HG03460 (cell line): ENCODE results near the gene NUDCD2.
"Not testable (repeated sequence)": the region's sequence is repeated elsewhere in the genome, so short reads cannot be mapped to it uniquely, and the experiment has no call there.

Experiments used
- ATAC-seq: cut with Tn5 transposase; IDR thresholded peaks from one replicate; pipeline ENCODE4 v1.9.1; 2021; ENCODE audit not compliant: unreplicated experiment

The NUDCD2 gene

DNA sequence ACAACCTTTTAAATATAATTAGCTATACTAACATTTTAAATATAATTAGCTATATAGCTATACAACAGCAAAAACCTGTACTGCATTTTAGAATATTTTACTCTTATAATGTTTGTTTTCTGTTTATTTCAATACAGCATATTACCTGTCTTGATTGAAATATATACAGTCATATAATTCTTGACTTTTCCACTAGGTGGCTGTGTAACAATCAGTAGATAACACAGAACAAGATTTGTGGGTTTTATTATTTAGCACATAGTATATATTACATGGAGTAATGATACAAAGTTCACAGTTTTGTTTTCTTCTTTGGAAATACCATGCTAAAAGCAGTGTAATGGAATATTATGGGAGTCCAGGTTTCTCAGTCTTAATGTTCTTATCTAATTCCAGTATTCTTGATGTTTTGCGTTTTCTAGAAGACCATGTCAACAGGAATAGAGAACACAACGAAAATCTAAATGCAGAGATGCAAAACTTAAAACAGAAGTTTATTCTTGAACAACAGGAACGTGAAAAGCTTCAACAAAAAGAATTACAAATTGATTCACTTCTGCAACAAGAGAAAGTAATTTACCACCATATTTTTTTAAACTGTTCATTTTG lies 13.8 kb upstream of the NUDCD2 start:
- ATAC-seq, result no peak

DNA sequence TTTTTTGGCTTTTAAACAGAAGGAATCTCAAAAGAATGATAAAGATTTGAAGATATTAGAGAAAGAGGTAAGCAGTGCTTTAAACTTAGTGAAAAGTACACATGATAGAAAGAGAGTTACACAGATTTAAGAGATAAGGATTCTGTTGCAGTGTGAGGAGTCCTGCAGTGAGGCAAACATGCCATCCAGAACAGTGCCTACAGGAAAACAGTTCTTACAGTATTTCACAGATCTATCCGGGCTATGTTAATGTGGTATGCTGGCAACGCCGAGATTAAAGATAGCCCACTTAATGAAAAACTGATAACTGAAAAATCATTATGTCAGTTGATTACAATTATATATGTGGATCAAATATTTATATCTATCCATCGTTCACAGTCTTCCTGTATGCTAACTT lies 7.8 kb upstream of the NUDCD2 start:
- ATAC-seq, result no peak

DNA sequence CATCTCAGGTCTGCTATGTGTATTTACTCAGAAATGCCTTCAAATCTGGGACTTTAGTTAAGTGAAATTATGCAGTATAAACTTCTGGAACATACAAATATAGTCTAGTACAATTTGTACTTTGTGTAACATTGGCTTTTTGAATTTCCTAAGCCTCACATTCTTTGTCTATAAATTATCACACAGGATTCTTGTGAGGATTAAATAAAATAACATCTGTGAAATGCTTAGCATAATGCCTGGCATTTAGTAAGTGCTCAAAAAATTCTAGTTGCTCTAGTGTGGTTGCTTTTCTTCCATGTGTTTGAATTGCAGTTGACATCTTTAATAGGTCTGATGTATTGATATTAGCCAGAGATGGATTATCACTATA lies 3.1 kb upstream of the NUDCD2 start:
- ATAC-seq, result no peak

DNA sequence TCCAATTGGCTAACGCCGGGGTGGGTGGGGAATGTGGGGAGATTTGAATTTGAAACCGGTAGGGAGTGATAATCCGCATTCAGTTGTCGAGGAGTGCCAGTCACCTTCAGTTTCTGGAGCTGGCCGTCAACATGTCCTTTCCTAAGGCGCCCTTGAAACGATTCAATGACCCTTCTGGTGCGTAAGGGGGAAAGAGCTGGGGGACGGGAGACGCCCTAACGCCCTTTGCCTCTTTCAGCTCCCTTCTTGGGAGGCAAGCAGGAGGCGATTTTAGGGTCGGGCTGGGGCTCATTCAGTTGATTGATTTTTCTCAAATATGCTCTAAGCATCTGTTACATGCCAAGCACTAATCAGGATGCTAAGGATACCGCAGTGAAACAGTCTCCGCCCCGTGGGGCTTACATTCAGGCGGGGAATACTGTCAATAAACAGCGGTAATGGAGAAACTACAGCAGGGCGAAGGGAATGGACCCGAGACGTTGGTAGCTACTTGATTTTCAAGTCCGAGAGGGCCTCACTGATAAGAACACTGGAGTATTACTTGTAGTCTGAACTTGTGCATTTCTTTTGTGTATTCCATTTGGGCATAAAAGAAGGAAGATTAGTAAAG lies 765 bp upstream of the NUDCD2 start, which contains the start of gene HMMR:
HMMR (plus strand) TSS at position 71 of the 610 bp plus-strand sequence; CDS start at position 132, 61 bp downstream.
- ATAC-seq, result peak; percentile 3

DNA sequence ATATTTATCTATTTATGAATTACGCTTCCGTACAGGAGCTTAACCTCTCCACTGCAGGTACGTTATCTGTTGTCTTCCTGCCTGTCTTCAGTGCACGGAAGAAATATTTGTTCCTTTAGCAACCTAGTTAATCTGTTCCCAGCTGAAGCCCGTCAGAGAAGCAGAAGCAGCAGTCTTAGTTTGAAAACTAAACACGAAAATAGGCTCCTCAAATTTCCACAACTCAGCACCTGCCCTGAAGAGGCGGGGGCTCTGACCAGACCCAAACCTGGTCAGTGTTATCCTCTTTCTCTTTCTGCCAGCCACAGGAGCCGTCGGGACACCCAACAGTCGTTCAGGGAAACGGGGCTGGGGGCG lies 462 bp downstream of the NUDCD2 start:
- peak; percentile 2 for ATAC-seq

DNA sequence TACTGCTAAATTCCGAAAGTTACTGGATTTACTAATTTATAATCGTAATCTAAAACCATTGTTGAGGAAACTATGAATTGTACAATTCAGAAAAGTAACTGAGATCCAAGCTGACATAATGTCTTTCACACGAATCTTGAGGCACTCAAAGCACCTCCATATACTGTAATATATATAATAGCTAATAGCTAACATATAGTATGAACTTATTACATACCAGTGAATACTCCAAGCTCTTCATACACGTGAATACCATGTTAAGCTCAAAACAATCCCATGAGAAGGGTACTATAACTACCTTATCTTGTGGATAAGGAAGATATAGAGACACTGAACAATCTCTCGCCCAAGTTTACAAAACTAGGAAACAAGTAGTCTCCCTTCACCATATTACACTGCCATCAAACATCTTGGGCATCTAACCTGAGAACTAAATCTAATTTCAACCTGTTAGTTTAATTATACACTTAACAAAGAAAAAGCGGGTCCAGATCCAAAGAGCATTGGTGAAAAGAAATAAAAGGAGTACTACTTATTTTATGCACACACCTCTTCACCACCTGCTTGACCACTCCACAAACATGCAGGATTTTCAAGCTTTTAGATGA lies 1.0 kb downstream of the NUDCD2 start:
- no peak for ATAC-seq

DNA sequence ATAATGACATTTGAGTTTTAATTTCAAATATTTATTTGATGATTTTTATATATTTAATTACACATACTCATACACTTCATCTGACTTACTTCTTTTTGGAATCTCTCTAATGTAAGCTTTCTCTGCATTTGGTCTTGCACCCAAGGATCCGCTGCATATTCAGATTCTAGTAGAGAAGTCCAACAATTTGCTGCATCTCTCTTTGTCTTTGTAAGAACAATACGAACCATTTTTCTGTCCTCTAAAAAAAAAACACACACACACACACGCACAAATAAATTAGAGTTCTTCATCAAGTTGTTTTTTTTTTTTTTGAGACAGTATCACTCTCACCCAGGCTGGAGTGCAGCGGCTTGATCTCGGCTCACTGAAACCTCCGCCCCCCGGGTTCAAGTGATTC lies 3.1 kb downstream of the NUDCD2 start:
- no peak for ATAC-seq

DNA sequence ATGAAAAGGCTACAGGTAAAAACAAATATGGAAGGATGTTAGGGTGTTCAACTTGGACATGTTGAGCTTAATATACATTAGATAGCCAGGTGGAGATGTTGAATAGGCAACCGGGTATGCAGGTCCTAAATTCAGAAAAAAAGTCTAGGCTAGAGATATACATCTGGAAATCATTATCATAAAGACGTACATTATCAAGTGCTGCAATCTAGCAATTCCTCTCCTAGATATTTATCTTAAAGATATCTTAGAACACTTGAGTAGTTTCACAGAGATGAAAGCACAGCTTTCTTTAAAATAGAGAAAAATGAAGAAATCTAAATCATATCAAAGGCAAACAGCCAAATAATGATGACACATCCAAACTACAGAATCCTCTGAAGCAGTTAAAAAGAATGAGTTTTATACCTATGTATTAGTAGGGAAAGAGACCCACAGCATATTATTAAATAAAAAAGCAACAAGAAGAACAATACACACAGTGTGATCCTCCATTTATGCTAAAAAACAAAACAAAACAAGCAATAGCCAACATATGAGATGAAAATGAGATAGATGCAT lies 3.8 kb downstream of the NUDCD2 start:
- no peak for ATAC-seq

DNA sequence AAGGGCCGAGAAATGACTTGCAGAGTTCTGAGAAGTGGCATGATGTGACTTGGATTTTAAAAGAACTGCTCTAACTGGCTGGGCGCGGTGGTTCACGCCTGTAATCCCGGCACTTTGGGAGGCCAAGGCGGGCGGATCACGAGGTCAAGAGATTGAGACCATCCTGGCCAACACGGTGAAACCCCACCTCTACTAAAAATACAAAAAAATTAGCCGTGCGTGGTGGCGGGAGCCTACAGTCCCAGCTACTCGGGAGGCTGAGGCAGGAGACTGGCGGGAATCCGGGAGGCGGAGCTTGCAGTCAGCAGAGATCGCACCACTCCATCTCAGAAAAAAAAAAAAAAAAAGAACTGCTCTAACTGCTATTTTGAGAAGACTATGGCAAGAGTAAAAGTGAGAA lies 4.5 kb downstream of the NUDCD2 start:
- ATAC-seq, result not testable (repeated sequence)

DNA sequence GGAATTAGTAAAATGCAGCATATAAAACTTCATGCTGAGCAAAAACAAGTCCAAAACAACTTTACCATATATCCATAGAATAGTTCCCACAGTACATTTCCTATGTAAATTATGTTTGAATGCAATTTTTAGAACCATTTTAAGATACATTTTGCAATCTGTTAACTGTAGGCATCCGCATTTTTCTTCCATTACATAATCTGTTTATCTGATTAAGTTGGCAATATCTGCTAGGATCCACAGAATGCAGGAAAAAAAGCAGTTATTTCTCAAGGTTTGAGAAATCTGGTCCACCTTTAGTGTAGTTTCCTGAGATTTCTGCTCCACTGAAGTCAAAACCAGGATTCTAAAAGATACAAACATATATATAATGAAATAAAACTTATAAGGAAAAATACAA lies 6.2 kb downstream of the NUDCD2 start:
- ATAC-seq, result no peak

DNA sequence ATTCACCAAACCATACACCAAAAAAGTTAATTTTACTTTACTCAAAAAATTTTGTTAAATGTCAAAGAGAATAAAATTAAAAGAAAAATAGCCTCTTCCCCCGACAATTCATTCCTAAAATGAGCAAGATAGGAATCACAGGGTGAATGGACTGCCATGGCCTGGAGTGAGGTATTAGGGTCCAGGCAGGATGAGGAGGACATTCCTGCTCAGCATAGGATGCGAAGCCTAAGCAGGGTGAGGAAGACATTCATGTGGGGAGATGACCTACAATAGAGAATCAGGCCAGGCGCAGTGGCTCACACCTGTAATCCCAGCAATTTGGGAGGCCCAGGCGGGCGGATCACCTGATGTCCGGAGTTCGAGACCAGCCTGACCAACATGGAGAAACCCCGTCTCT lies 8.4 kb downstream of the NUDCD2 start:
- ATAC-seq, result no peak

DNA sequence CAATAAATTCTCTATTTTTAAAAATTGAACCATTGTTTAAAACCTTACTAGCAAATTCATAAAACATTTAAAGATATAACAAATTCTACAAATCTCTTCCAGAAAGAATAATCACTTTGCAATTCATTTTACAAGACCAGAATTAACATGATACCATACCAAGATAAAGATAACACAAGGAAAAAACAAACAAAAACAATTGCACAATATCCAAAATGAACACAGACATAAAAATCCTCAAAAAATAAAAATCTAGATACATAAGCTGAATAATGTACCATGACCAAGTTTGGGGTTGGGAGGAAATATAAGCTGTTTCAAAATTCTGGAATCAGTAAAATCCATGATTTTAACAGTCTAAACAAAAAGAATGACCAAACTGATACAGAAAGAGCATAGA lies 11.4 kb downstream of the NUDCD2 start:
- no peak for ATAC-seq

DNA sequence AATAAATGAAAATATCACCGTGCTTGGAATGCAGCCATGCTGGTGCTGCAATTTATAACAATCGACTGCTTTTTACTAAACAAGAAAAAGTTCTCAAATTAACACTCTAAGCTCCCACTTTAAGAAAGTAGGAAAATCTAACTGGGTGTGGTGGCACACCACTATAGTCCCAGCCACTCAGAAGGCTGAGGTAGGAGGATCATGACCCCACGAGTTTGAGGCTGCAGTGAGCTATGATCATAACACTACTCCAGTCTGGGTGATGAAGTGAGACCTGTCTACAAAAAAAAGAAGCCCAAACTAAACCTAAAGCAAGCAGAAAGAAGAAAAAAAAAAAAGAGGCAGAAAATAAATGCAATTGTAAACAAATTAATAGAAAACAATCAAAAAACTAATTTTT lies 12.0 kb downstream of the NUDCD2 start:
- no peak for ATAC-seq

DNA sequence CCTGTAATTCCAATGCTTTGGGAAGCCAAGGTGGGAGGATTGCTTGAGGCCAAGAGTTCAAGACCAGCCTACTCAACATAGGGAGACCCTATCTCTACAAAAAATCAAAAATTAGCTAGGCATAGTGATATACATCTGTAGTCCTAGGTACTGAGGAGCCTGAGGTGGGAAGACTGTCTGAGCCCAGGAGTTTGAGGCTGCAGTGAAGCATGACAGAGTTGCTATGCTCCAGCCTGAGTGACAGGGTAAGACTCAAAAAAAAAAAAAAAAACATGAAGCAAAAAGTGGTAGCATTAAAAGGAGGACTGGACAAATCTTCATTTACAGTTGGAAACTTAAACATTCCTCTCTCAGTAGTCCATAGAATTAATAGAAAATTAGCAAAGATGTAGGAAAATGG lies 12.7 kb downstream of the NUDCD2 start:
- no peak for ATAC-seq

DNA sequence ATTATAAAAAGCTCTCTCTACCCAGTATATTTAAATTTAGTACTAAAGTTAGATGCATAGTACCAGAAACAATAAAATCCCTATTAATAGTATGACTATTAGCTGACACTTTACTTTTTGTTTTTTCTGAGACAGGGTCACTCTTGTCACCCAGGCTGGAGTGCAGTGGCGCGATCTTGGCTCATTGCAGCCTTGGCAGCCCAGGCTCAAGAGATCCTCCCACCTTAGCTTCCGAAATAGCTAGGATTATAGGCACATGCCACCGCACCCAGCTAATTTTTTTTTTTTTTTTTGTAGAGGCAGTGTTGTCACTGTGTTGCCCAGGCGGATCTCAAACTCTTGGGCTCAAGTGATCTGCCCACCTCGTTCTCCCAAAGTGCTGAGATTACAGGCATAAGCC lies 14.6 kb downstream of the NUDCD2 start:
- no peak for ATAC-seq

DNA sequence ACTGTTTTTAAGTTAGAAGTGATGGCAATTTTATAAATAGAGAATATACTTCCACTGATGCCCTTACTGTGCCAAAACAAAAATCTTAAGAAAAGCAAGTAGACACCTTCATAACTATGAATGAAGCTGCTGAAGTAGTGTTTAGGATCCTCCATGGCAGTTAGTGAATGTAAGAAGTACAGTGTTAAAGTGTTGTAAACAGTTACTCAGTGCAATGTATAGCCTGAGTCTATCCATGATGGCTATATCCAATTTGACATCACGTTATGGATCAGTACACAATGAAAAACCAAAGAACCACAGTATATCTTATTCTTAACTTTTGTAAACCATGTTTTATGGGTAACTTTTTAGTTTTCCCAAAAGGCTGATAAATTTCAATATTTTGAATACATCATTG lies 15.4 kb downstream of the NUDCD2 start:
- ATAC-seq, result no peak

DNA sequence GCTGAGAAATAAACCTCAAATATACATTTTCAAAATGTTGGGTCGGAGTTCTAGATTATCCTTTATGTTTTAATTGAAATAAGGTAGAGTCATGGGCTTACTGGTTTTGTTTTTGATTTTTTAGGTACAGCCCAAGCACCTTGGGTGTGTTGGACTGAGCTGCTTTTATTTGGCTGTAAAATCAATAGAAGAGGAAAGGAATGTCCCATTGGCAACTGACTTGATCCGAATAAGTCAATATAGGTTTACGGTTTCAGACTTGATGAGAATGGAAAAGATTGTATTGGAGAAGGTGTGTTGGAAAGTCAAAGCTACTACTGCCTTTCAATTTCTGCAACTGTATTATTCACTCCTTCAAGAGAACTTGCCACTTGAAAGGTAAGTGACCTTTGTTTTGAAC lies 18.9 kb downstream of the NUDCD2 start:
- ATAC-seq, result no peak

DNA sequence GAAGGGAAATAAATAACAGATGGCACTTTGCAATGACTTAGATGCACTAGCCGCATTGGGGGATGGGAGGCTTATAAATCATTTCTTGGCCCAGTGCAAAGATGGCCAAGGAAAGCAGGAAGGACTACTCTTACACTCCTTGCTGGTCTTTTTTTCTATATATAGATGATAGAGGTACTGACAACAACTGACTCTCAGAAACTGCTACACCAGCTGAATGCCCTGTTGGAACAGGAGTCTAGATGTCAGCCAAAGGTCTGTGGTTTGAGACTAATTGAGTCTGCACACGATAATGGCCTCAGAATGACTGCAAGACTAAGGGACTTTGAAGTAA lies 20.8 kb downstream of the NUDCD2 start:
- ATAC-seq, result no peak

DNA sequence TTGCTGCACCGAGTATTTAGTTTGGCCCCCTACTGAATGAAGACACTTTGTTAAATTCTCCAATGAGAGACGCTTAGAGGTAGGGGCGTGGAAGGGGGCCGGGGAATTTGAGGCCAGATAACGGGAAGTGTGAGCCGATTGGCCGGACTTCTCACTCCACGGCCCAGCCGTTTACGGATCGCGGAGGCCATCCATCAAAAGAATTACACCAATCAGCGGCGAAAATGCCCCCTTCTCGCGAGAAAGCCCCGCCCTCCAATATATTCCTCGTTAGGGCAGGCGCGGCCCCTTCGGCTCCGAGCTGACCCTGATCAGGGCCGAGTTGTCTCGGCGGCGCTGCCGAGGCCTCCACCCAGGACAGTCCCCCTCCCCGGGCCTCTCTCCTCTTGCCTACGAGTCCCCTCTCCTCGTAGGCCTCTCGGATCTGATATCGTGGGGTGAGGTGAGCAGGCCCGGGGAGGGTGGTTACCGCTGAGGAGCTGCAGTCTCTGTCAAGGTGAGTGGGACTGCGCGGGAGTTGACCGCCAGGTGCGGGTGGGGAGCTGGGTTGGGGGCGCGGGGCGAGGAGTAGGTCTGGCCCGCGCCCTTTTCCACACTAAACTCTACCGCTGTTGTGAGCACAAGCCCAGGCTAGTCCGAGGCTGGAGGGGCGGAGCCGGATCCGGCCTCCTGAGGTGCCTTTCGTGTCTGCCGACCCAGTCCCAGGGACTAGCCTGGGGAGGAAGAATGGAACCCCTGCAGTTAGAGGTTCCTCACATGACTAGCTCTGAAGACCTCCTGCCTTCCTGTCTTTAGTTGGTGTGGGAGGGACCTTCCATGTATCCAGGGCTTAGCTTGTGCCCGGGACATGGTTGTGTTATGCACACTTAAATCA lies 22.4 kb downstream of the NUDCD2 start, which contains the start of gene CCNG1:
CCNG1 (plus strand) TSS at position 287 of the 874 bp plus-strand sequence. CDS start 1,662 bp downstream, outside the sequence.
- ATAC-seq, result peak; percentile 94

DNA sequence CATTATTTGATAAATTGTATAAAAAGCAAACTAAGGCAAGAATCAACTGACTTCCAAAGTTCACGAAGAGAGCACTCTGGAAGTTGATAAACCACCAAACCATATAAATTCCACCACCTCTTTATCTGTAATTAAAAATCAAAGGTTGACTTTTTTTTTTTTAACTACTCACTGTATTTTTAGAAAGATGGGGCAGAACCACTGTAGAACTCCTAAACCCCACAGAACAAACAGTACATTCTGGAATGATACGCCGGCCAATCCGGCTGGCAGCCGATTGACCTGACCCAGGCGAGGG lies 22.9 kb downstream of the NUDCD2 start:
- ATAC-seq, result no peak

DNA sequence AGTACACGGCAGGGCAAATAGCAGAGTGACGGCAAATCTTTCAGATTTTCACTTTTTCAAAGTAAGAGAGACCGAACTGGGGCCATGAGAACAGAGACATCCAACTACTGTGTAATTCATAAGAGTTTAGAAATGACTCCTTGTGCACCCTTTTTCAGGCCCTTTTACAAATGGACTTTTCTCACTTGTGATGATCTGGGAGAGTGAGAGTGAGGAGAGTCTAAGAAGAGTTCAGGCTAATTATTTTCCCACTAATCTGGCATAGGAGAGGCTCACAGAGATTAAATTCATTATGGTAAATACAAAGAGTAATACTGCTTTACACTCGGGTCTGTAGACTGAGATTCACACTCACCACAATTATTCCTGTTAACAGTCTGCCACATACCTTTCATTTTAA lies 23.4 kb downstream of the NUDCD2 start:
- no peak for ATAC-seq

DNA sequence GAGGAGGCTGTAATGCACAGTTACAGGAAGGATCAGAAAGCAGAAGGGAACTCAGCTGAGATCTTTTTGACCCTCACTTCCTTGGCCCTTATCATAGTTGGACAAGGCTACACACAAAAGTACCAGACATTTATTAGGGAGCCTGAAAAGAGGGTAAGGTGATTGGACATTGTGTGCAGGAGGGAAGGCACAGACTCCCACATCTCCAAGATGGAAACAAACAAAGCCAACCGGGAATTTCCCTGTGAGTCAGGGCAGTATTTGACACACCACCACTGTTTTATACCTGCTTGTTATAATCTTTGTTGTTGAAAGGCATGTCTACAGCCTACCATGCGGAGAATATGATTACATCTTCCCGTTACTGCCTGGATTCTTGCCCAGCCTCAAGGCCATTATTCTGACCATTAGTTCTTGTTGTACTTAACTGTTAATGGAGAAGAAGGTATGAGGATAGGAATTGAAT lies 25.5 kb downstream of the NUDCD2 start:
- no peak for ATAC-seq
